Inflammatory macrophage treated with lipopolysaccharide for 1 hour (primary cell): ENCODE measurements around the gene ARHGEF26.

Source experiments
- DNase-seq, 2 donors: peaks; one replicate each; pipeline ENCODE4 v3.0.0-alpha.2; 2020 to 2022

The ARHGEF26 gene

DNA sequence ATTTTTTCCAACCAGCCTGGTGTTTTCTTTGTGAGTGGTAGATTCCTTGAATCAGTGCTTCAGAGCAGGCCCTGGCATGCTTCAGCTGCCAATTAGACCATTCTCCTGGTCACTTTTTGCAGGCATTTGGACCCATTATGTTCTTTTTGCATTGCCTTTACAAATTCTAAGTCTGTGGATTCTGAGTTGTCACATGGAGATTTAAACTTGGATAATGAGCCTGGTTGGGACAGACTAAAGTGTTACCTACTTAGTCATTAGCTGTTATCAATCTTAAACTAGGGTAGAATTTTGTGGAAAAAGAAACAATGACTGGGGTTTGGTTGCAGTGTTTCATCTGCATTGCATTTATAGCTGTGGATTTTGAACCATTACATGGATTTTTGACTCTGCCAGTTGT lies 40.6 kb downstream of the ARHGEF26 start:
- no peak for DNase-seq

DNA sequence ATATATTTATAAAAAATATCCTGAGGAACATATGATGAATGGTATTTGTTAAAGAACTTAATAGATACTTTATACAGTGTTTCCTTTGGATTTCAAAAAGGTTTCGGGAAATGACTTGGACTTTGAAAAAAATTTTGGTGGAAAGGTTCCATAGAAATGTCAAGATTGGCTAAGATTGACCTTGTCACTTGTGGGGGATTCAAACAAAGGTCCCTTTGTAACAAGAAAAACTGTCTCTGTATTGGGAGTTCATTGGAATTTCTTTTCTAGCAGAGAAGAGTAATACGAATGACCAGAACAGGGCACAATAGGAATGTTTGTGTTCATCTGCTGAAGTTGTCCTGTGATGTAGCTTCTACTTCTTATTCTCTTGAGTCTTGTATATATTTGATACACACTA lies 43.2 kb downstream of the ARHGEF26 start:
- DNase-seq, result no peak

DNA sequence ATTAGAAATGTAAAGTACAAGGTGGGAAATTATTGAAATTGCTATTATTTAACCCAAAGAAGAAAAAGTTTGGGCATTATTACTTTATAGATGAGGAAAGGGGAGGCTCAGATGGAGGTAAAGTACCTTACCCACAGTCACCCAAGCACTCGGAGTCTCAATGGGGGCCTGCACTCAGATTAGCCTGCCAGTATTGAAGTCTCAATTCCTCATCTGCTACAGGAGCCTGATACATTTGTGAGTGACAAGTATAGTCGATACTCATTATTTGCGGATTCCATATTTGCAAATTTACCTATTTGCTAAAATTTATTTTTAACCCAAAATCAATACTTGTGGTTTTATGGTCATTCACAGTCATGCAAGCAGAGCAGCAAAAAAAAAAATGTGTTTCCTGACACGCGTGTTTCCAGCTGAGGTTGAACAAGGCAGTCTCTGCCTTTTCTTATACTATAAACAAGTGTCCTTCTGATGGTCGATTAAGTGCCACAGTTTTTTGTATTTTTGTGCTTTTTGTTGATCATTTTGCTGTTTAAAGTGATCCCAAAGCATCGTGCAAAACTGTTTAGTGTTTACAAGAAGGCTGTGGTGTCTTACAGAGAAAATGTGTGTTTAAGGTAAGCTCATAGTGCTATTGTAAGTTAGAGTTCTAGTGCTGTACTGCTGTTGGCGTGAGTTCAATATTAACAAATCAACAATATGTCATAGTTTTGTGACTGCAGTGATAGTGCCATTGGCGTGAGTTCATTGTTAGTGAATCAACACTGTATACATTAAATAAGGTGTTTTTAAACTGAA lies 48.0 kb downstream of the ARHGEF26 start:
- no peak for DNase-seq

DNA sequence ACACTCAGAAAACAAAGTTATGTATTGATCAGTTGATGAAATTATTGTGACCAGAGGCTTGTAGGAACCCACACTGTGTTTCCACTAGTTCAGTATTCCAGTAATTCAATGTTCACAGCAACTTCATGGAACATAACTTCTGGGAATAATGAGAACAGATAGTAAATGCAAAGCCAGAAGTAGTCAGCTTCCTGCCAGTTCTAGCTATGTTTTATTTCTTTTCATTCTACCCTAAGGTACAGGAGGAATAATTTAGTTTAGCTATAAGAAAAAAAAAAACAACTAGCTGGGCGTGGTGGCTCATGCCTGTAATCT lies 48.6 kb downstream of the ARHGEF26 start:
- DNase-seq, result no peak

DNA sequence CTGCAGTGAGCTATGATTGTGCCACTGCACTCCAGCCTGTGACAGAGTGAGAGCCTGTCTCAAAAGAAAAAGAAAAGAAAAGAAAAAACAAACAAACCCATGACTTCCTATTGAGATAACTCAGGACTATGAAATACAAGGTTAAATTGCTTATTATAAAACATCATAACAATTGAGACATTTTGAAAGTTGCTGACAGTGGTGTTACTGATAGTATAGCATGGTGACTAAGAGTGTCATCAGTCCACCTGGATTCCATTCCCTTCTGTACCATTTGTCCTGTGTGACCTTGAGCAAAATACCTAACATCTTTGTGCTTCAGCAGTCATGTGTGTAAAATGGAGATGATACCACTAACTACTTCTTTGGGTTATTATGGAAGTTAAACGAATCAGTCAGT lies 49.1 kb downstream of the ARHGEF26 start:
- no peak for DNase-seq

DNA sequence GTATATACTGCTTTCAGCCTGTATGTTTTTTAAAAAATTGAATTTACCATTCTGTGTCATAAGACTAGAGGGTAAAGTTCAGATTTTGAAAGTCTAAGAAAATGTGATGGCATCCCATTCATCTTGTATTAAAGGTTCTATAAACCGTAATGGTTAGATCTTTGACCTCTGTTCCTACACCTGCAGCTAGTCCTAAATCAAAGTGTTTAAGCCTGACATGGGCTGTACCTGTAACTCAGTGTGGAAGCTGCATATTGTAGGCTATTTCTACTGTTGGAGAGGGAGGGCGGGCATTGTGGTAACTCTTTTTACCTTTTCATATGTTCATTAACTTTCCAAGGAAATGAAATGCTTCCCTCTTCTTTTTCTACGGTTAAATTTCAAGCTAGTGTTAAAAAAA lies 53.9 kb downstream of the ARHGEF26 start:
- no peak for DNase-seq

DNA sequence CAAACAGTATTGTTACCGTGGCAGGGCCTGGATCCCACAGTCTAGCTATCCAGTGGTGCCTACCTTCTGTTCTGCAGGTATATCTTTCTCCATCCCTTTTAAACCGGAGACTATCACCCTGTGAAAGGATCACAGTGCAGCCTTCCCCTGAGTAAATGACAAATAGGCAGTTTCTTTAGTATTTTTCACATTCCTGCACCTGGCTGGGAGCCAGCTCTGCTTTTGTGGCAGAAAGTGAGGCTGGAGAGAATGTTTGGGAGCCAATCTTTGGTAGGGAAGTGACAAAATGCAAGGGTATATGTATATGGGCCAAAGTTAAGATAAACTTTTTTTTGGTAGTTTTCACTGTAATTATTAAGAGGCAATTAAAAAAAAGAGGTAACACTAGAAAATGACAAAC lies 54.8 kb downstream of the ARHGEF26 start:
- no peak for DNase-seq

DNA sequence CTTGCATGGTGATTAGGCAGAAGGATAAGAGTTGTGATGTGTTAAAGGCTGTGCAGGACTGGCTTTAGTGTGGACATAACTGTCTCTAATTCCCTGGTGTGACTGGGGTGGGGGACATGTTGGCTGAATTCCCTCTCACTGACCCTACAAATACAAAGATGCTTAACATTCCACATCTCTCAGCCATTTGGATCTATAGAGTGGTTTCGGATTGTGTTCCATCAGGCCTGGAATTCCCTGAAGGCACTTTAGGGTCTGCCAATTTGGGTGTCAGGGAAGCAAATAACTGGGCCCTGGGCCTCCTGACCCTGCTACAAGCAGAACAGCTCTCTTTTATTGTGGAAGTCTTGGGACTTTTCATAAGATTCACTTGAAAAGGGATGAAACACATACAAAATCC lies 56.2 kb downstream of the ARHGEF26 start:
- DNase-seq, result no peak

DNA sequence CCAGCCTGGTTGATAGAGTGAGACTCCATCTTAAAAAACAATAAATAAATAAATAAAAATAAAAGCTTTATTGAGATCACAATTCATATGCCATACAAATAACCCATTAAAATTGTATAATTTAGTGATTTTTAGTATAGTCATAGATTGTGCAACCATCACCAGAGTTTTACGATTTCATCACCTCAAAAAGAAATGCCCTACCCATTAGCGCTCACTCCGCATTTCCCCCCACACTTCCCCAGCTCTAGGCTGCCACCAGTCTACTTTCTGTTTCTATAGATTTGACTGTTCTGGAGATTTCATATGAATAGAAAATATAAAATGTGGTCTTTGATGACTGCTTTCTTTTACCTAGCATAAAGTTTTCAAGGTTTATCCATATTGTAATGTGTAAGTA lies 57.0 kb downstream of the ARHGEF26 start:
- peak; percentile 76 to 85 for DNase-seq

DNA sequence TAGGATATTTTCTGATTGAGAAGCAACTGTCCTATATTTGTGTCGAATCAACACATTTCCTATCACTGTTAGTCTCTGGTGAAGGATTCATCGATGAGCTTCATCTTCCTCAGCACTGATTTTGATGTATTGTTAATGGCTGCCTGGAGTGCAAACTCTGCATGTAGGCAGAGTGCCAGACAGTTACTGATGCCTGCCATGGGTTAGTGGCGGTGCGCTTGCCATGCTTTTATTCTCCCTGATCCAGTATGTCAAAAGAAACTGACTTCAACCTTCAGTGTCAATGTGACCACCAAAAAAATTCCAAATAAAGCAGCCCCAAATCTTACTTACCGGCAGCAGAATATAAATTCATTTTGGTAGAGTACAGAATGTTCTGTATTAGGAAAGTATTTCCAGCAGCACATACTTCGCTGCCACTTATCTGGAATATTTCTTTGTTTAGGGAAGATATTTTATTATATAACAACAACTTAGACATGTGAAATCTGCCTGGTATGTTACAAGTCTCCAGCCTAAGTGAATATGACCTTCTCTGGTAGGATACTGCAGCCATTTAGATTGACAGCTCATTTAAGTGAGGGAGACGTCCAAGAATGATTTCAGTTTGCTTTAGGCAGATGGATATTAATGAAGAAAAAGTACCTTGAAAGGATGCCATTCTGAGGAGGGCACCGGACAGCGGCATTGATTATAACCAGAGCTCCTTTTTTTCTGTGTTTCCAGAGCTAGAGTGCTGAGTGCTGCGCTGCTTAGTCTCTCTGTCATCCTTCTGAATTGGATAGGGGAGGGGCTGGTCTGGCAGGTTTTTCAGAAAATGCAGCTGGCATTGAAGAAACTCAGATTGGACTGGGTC lies 59.9 kb downstream of the ARHGEF26 start:
- no peak for DNase-seq

DNA sequence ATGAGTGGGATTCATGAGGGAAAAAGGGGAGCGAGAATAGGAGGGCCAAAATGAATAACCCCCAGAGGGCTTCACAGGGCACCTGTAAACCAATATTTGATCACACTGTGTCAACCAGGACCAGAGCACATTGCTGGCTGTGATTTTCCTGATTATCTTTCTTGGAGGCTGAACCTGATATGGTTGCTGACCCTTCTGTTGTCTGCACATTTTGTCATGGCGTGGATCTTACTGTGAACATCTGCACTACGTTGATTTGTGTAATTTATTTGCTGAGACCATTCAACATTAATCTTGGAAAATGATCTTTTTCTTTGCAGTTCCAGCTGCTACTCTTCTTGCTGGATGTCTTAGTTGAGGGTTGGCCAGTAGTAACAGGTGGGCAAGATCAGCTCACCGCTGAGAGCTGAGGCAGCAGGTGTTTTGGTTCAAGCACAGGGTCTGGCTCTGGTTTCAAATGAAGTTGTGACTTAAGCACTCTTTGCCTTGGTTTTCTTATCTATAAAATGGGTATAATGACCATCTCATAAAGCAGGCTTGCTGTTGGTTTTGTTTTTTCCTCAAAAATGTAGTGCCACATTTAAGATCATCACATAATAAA lies 61.2 kb downstream of the ARHGEF26 start:
- no peak for DNase-seq

DNA sequence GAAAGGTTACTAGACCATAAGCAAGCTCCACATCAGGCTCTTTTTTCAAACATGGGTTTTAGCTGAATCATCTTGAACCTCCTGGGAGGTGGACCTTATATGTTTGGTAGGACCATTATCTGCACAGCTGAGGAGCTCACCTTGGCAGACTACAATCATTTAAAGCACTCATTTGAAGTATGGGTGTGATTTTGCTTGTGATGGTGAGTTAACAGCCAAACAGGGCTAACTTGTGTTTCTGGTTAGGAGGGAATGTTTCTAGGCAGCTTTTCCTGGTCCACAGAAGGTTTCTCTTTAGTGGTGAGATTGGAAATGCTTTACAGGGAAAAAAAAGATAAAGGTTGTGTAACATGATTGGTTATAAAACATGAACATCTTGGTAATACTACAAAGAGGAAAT lies 61.8 kb downstream of the ARHGEF26 start:
- DNase-seq, result no peak

DNA sequence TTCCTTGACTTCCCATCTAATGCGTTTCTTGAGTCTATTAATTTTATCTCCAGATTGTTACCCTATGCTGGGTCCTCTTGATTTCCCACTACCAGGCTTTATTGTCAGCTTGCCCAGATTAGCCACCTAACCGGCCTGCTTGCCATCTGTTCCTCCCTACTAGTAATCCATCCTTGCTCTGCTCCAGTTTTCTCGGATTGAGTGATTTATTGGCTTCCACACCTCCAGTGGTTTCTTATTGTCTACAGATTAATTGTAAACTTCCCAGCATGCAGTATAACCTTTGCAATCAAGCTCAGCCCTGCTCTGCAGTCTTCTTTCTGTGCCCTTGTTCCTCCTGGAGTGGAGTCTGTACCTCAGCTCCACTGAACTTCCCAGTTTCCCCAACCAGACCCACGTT lies 63.4 kb downstream of the ARHGEF26 start:
- no peak for DNase-seq

DNA sequence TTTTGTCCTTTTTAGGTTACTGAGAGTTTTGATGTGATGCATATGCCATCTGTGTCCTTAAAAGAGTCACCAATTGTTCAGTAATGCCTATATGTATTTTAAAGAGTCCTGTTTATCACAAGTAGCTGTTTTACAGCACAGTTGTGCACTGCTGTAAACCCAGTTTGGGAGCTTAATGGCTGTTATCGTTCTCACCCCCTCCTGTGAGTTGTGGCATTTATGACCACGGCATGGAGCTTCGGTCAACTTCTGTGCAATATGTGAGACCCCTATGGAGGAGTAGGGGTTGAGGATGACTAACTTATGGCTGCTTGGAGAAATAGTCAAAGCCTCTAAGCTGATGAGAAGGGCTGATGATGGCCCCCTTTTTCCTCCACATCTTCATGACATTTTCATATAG lies 67.2 kb downstream of the ARHGEF26 start:
- DNase-seq, result no peak

DNA sequence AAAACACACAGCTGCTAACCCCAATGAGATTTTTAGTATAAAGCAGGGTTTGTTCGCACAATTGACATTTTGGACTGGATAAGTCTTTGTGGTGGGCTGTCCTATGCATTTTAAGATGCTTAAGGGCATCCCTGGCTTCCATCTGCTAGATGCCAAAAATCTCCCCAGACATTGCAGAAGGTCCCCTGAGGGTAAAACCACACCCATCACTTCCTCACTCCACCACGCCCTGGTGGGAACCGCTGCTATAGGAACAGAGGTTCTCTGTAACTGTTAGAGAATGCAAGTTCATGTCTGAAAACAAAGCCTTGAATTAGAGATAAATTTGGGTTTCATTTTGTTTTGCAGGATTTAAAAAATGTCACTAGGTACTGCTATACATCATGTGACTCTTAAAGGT lies 67.7 kb downstream of the ARHGEF26 start:
- DNase-seq, result peak; percentile 1 to 36

DNA sequence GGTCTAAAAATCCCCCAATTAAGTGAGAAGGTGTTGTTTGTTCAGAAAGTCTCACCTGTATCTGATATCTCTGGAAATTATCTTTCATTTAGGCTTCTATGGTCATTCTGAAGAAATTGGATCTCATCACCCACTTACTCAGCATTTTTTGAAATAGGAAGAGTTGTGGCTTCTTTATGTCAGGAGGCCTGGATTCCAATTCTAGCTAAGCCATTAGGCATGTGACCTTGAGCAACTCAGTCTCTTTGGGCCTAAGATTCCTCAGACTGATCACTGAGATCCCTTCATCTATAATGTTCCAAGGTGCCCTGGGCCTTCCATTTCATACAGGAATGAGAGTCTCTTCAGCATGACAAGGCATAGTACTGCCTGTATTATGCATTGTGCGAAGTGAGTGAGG lies 70.3 kb downstream of the ARHGEF26 start:
- no peak for DNase-seq

DNA sequence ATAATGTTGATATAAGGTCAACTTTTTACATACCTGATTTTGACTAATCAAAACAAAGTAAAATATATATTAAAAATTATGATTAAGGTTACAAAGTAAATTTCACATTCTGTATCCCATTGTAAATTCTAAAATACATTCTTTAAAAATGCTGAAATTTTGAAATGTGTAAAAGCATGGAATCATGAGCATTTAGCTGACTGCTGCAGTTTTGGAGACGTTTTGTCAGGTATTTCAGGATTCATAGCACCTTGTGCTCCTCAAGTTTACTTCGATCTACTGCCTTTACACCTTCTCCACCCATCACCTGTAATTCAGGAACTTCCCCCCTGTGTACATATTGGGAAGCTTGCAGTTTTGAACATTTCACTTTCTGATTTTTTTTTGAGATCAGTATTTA lies 71.0 kb downstream of the ARHGEF26 start:
- DNase-seq, result no peak

DNA sequence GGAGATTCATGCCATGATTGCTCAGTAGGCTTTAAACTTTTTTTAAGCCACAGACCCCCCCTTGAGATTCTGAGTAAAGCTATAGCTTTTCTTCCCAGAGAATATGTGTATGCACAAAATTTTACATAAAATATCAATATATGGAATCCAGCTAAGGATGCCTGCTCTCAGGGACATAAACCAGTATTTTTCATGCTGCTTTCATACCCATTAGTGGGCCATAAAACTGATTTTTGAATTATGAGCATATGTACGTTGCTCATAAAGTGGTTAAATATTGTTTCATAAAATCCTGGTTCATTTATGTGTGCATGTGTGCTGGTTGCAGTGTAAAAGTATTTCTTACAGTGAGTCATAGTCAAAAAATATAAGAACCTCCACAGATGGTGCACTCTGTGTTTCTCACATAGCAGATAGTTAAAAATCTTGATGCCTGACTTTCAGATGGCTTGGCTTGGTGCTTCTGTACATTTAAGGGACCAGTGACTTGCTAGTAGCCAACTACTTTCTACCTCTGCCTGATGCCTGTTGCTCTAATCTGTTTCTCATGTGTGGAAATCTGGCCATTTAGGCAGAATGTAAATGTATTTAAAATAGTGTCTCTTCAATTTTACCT lies 71.9 kb downstream of the ARHGEF26 start:
- DNase-seq, result no peak

DNA sequence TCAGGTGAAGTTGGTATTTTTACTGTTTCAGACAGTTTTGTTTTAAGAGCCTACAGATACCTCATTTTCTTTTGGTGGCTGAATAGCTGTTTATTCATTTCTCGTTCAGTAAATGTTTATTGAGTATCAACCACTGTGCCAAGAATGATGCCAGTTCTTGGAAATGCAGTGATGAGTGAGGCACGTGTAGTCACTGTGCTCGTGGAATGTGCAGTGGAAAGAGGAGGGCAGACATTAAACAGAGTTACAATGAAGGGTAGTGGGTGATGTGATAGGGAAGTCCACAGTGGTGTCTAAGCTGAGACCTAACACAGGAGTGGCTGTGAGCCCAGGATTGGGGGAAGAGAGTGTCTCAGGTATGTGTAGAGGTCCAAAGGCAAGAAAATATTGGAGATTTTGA lies 73.7 kb downstream of the ARHGEF26 start:
- DNase-seq, result no peak

DNA sequence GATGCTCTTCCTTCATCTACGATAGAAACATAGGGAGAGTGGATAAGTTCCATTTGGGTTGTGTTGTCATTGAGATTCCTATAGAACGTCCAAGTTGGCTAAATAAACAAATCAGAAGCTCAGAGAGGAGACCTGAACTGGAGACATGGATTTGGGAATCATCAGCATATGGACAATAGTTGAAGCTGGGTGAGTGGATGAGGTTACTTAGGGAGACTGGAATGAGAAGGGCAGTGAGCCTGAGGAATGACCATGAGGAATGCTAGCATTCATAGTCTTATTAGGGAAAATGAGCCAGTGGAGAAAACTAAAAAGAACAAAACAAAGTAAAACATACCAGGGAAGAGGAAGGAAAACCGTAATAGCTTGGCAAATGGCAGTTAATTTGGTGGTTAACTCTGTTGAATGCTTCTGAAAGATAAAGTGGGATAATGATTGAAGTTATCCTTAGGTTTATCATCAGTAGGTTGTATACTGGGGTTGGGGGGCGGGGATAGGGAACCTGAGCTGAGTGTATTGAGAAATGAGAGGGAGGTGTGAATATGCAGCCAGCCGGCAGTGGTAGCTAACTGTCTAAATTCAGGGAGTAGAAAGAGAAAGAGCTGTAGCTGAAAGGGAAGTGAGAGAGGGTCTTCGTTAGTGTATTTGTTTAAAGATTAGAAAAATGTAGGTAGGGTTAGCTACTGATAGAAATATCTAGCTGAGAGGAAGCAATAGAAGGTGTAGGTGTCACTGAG lies 74.6 kb downstream of the ARHGEF26 start:
- DNase-seq, result no peak

DNA sequence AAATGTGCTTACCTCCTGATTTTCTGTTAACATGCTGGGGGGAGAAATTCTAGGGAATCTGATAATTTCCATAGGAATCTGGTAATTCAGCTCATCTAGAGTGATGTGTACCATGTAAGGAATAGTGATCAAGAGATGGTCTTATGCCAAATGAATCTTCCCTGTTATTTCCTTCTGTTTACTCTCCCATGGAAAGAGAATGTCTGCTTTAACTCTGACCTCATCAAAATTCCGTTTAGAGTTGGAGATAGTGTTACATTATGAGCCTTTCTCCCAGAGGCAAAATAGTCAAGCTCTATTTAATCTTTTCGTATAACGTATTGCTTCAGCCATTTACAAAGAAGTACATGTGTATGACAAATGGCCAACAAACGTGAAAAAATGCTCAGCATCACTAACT lies 76.6 kb downstream of the ARHGEF26 start:
- no peak for DNase-seq

DNA sequence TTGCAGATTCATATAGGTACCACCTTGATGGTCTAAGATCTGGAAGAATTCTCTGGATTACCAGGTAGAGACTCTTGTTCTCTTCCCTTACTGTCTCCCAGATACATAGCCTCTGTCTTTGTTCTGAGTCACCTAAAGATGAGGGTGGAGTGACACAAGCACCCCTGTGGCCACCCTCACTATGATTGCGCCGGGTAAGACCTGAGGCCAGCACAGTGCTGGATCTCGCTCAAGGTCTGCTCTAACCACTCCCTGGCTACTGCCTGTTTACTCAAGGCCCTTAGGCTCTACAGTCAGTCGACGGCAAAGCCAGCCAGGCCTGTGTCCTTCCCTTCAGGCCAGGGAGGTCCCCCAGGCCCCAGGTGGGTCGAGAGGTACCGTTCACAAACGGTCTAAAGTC lies 88.3 kb downstream of the ARHGEF26 start:
- DNase-seq, result no peak

DNA sequence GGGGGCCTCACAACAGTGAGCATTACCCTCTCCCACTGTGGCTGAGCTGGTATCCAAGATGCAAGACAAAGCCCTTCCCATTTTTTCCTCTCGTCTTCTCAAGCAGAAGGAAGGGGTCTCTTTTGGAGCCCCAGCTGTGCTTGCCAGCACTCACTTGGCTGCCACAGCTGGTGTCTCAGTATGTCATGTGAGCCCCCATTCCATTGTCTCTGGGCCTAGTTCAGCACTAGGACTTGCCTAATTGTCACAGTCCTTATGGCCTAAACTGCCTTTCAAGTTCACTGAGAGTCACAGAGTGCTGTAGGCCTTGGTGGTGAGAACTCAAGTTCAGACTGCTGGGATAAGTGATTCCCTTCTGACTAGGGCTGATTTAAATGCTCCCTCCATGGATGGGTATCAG lies 89.8 kb downstream of the ARHGEF26 start:
- no peak for DNase-seq
